Measurements from ENCODE around the gene CIB1. TPM values are rescaled to one million over a fixed set of nuclear protein-coding genes. Genes with fewer than 3 reads are reported as not detected.

The CIB1 gene
- polyA plus RNA-seq, 1 experiment = 40.4 TPM

DNA sequence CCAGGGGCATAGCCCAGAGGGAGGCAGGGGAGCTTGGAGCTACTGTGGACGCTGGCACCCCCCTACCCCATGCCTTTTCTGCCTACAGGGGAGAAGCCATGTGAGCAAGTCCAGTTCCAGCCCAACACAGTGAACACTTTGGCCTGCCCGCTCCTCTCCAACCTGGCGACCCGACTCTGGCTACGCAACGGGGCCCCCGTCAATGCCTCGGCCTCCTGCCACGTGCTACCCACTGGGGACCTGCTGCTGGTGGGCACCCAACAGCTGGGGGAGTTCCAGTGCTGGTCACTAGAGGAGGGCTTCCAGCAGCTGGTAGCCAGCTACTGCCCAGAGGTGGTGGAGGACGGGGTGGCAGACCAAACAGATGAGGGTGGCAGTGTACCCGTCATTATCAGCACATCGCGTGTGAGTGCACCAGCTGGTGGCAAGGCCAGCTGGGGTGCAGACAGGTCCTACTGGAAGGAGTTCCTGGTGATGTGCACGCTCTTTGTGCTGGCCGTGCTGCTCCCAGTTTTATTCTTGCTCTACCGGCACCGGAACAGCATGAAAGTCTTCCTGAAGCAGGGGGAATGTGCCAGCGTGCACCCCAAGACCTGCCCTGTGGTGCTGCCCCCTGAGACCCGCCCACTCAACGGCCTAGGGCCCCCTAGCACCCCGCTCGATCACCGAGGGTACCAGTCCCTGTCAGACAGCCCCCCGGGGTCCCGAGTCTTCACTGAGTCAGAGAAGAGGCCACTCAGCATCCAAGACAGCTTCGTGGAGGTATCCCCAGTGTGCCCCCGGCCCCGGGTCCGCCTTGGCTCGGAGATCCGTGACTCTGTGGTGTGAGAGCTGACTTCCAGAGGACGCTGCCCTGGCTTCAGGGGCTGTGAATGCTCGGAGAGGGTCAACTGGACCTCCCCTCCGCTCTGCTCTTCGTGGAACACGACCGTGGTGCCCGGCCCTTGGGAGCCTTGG lies 5.6 kb downstream of the CIB1 start:
- no peak for DNase-seq (ENCODE audit: low read depth, low spot score)
- H3K27me3 ChIP-seq (ENCODE audit: control insufficient read depth, insufficient read depth, low read length) = no peaks in the 10 kb centered on the region
- H3K27ac ChIP-seq (ENCODE audit: low read depth, low read length) = no peak overlapping the region
- TF ChIP-seq, protein P1, sequence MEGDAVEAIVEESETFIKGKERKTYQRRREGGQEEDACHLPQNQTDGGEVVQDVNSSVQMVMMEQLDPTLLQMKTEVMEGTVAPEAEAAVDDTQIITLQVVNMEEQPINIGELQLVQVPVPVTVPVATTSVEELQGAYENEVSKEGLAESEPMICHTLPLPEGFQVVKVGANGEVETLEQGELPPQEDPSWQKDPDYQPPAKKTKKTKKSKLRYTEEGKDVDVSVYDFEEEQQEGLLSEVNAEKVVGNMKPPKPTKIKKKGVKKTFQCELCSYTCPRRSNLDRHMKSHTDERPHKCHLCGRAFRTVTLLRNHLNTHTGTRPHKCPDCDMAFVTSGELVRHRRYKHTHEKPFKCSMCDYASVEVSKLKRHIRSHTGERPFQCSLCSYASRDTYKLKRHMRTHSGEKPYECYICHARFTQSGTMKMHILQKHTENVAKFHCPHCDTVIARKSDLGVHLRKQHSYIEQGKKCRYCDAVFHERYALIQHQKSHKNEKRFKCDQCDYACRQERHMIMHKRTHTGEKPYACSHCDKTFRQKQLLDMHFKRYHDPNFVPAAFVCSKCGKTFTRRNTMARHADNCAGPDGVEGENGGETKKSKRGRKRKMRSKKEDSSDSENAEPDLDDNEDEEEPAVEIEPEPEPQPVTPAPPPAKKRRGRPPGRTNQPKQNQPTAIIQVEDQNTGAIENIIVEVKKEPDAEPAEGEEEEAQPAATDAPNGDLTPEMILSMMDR (IDR thresholded peaks at IDR 0.05; ENCODE audit: low read depth, low read length) = no peak
- no peaks in the 10 kb centered on the region; the same call in 1 of the 2 replicates for H3K9me3 ChIP-seq (ENCODE audit: control insufficient read depth, insufficient read depth, low read length)
- ChIA-PET CTCF (no interaction called here), POLR2A (no interaction called here)
- no peak overlapping the region for H3K4me3 ChIP-seq (ENCODE audit: low read depth, low read length)

GRCh38 chr15:90227336-90227735 lies 6.4 kb downstream of the CIB1 start:
- H3K27me3 ChIP-seq (ENCODE audit: control insufficient read depth, insufficient read depth, low read length) = no peaks in the 10 kb centered on the region
- H3K9me3 ChIP-seq (ENCODE audit: control insufficient read depth, insufficient read depth, low read length) = no peaks in the 10 kb centered on the region; the same call in 1 of the 2 replicates
- DNase-seq (ENCODE audit: low read depth, low spot score) = no peak
- ChIA-PET CTCF (no interaction called here), POLR2A (interaction anchor here (0.8 kb wide), 1 partner anchor 55 kb away, joined by 4 read pairs; no protein-coding TSS in a partner anchor)
- no peak overlapping the region for H3K27ac ChIP-seq (ENCODE audit: low read depth, low read length)
- TF ChIP-seq, protein P1 (IDR thresholded peaks at IDR 0.05; ENCODE audit: low read depth, low read length) = no peak
- H3K4me3 ChIP-seq (ENCODE audit: low read depth, low read length) = no peak overlapping the region

GRCh38 chr15:90225504-90226234 lies 8.1 kb downstream of the CIB1 start:
- ChIA-PET POLR2A (no interaction called here), CTCF (interaction anchor here (0.6 kb wide), 1 partner anchor 62 kb away, joined by 3 read pairs; no protein-coding TSS in a partner anchor)
- Histone ChIP-seq H3K9me3 (ENCODE audit: control insufficient read depth, insufficient read depth, low read length) (no peaks in the 10 kb centered on the region; the same call in 1 of the 2 replicates), H3K27ac (ENCODE audit: low read depth, low read length) (no peak overlapping the region), H3K27me3 (ENCODE audit: control insufficient read depth, insufficient read depth, low read length) (no peaks in the 10 kb centered on the region), H3K4me3 (ENCODE audit: low read depth, low read length) (no peak overlapping the region)
- TF ChIP-seq, protein P1 (IDR thresholded peaks at IDR 0.05; ENCODE audit: low read depth, low read length) = no peak
- DNase-seq (ENCODE audit: low read depth, low spot score) = no peak

- CTCF ChIA-PET = no interaction called here
- Histone ChIP-seq H3K27me3 (ENCODE audit: control insufficient read depth, insufficient read depth, low read length) (no peaks in the 10 kb centered on the region), H3K27ac (ENCODE audit: low read depth, low read length) (no peak overlapping the region), H3K9me3 (ENCODE audit: control insufficient read depth, insufficient read depth, low read length) (no peaks in the 10 kb centered on the region; the same call in 1 of the 2 replicates), H3K4me3 (ENCODE audit: low read depth, low read length) (no peak overlapping the region)
- DNase-seq (ENCODE audit: low read depth, low spot score) = no peak
- POLR2A ChIA-PET = no interaction called here
- TF ChIP-seq, protein P1 (IDR thresholded peaks at IDR 0.05; ENCODE audit: low read depth, low read length) = no peak
Measured at GRCh38 chr15:90225047-90225446, 8.7 kb downstream of the CIB1 start.

Measured in AG04450 (cell line).